HG02884 (cell line): ENCODE data around the gene SLC13A2.
"Not testable (repeated sequence)": the region's sequence is repeated elsewhere in the genome, so short reads cannot be mapped to it uniquely, and the experiment has no call there.

Experiments
- ATAC-seq: cut with Tn5 transposase; IDR thresholded peaks from one replicate; pipeline ENCODE4 v1.9.1; 2021; ENCODE audit warnings: mild to moderate bottlenecking, moderate library complexity; ENCODE audit not compliant: unreplicated experiment

SLC13A2 gene

GRCh38 chr17:28511858-28512461 is 38.5 kb downstream of the SLC13A2 start:
- ATAC-seq, result no peak

DNA sequence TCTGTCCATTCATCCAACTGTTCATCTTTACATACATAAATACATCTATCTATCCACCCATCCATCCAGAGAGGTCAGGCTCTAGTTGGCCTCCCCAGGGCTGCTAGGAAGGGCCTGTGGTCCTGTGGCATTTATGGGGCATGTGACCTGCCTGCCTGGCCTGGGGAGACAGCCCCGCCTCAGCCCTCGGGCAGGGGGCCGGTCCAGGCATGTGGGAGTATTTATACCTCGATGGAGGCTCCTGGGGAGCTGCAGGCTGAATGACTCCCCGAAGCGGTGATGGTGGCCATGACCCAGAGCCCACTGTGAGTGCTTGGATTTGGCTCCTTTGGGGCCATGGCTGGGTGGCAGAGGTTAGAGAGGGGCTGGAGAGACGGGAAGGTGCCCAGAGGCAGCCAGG is 40.0 kb downstream of the SLC13A2 start:
- ATAC-seq, result no peak

DNA sequence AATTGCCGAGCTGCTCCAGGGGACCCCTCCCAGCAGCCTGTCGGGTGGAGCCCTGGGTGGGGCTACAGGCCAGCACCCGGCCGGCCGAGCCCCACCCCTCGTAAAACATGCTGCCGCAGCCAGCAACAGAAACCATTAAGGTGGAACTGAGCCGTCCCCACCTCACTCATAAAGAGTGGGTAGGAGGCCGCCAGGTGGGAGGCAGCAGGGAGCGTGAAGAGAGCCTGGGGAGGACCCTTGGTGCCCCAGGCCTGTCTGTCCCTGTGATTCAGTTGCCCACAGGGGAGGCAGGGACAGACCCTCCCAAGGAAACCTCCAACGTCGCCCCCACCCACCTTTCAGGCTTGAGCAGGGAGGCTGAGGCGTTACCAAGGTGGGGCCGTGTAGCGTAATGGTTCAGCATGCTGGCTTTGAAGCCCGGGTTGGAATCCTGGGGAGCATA is 41.1 kb downstream of the SLC13A2 start:
- no peak for ATAC-seq

DNA sequence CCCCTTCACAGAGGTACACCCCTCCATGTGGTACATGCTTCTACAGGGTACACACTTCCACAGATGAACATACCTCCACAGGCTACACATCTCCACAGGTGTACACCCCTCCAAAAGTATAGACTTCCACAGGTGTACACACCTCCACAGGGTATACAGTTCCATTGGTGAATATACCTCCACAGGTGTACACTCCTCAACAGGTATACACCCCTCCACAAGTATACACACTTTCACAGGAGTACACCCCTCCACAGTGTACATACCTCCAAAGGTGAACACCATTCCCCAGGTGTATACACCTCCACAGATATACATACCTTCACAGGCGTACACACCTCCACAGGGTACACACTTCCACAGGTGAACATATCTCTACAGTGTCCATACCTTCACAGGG is 42.1 kb downstream of the SLC13A2 start:
- ATAC-seq, result no peak

- ATAC-seq, result no peak
Measured at GRCh38 chr17:28518132-28518531, 44.7 kb downstream of the SLC13A2 start.

GRCh38 chr17:28518578-28518977 is 45.1 kb downstream of the SLC13A2 start:
- no peak for ATAC-seq

DNA sequence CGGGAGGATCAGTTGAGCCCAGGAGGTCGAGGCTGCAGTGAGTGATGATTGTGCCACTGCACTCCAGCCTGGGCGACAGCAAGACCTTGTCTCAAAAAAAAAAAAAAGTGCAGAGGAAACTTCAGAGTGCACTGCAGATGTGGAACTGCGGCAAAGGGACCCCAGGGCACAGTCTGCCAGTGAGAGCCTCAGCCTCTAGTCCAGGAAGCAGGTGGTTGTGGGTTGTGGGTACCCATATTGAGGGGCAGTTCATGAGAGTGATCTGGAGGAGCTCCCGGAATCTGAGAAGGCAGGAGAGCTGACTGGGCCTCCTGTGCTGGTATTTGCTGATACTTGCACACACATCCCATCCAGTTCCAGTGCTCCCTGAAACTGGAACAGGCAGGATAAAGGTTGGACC is 45.8 kb downstream of the SLC13A2 start:
- ATAC-seq, result no peak

DNA sequence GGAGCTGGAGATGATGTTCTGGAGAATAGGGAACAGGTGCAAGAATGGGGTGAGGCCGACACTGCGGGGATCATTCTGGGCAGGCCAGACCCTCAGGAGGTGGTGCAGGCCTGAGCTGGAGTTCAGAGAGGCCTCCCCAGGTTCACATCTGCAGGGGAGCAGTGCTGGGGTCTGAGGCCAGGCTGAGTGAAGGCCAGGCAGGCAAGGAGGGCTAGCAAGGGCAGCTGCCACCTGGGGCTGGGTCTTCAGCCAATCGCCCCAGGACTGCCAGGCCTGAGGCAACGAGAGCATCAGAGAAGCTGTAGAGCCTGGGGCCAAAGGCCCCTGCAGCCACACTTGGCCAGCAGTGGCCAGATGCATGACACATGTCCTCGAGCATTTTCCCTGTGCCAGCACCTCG is 47.2 kb downstream of the SLC13A2 start:
- no peak for ATAC-seq

- ATAC-seq, result no peak
Measured at GRCh38 chr17:28521311-28522085, 48.1 kb downstream of the SLC13A2 start.

DNA sequence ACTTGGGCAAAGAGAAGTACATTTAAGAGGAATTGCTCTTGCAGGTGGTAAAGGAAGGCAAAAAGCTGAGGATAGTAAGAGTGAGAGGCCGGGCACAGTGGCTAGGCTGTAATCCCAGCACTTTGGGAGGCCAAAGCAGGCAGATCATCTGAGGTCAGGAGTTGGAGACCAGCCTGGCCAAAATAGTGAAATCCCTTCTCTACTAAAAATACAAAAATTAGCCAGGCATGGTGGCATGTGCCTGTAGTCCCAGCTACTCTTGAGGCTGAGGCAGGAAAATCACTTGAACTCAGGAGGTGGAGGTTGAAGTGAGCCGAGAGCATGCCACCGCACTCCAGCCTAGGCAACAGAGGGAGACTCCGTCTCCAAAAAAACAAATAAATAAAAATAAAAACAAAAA is 48.8 kb downstream of the SLC13A2 start:
- ATAC-seq, result not testable (repeated sequence)

DNA sequence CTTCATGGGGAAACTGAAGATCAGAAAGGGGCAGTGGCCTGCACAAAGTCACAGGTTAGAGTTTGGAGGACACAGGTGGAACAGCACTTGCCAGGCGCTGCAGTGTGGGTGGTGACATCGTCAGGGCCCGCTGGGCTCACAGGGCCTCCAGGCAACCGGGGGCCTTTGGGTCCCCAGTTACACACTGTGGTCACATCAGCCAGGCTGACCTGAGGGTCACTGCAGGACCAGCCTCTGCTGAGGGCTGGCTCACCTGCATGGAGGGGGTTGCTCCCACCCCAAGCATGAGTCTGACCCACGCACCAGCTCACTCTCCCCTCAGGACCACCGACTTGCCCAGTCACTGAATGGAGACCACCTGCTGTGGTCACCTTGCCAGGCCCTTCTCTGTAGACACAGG is 49.7 kb downstream of the SLC13A2 start:
- no peak for ATAC-seq

DNA sequence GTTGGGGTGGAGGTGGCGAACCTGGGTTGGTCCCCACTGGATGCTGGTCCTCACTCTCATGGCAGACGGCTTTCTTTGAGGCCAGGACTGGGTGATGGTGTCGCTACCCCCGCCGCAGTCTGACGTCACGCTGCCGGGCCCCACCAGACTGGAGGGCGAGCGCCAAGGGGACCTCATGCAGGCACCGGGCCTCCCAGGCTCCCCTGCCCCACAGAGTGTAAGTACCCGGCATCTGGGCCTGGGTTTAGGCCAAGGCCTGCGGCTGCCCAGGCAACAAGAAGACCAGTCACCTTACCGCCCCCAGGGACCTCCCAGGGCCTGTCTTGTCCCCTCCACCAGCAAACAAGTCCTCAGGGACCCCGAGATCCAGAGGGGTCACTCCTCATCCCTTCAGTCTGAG is 50.4 kb downstream of the SLC13A2 start:
- ATAC-seq, result no peak

- no peak for ATAC-seq
Measured at GRCh38 chr17:28524476-28525424, 51.3 kb downstream of the SLC13A2 start.

DNA sequence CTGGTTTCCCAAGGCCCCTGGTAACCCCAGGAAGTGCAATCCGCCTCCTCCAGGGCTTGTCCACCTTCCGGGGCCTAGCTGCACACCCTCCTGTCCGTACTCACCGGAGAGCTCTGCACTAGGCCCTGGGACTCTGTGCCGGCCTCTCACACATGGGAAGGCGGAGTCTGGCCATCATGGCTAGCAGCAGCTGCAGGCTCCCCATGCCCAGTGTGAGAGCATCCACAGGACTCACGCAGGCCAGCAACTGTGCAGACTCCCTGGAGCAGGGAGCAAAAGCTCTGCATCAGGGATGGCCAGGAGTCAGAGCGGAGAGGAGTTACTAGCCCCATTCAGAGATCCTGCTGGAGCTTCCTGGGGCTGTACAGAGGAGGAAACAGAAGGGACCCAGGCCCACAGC is 52.9 kb downstream of the SLC13A2 start:
- no peak for ATAC-seq

DNA sequence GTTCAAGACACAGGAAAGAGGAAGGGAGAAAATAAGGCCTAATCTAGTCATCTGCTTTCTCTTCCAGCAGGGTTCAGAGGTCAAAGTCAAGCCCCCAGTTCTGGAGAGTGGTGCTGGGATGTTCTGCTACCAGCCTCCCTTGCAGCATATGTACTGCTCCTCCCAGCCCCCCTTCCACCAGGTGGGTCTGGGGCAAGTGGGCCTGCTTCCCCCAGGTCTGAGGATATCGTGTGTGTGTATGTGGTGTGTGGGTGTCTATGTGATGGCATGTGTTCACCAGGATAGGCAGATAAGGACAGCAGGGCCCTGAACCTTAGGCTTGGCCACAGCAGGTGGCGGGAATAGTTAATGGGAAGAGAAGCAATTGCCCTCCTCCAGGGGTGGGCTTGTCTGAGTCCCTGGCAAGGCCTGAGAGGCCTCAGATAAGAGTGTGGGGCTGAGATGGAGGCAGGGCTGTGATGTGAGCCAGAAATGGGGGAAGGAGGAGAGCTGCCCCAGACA is 53.8 kb downstream of the SLC13A2 start:
- no peak for ATAC-seq

GRCh38 chr17:28527859-28528258 is 54.4 kb downstream of the SLC13A2 start:
- ATAC-seq, result no peak

GRCh38 chr17:28528327-28529012 is 55.0 kb downstream of the SLC13A2 start:
- ATAC-seq, result no peak

GRCh38 chr17:28529013-28529400 is 55.6 kb downstream of the SLC13A2 start:
- no peak for ATAC-seq

DNA sequence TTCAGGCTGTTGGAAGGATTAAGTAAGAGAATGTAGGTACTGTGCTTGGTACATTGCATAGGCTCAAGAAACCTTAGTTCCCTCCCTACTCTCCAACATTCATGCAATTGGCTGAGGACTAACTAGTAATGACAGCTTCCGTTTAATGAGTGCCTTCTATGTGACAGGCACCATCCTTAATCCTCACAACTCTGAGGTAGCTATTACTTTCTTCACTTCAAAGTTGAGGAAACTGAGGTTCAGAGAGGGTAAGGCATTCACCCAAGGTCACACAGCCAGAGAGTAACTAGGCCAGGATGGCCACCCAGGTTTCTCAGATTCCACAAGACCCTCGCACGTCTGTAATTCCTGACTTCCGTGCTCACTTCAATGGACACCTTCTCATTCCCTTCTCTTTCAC is 56.8 kb downstream of the SLC13A2 start:
- ATAC-seq, result no peak

GRCh38 chr17:28530926-28531325 is 57.5 kb downstream of the SLC13A2 start:
- ATAC-seq, result no peak
